IMR-90 (cell line): ENCODE measurements around the gene RPL10A. TPM values are rescaled to one million over a fixed set of nuclear protein-coding genes. Genes with fewer than 3 reads are reported as not detected.
A peak's percentile ranks its signal among the peaks of the same experiment; 100 is the strongest.

Experiments
- ATAC-seq: fragments of 200-7000 bp; cut with Tn5 transposase; 2 replicates; pipeline ENCODE4 v1.9.1; 2020; ENCODE audit warnings: low read depth, mild to moderate bottlenecking, moderate library complexity
- BruUV-seq: library from RNA; stranded (reverse); fragments of 400-500 nt; replicated peaks from 2 replicates; lab custom pipeline; 2021; lab: Mats Ljungman, UMichigan
- CTCF ChIA-PET: fragments of 300-600 bp; formaldehyde crosslinking; extraction: SDS; loops from one replicate; lab custom pipeline; 2021; ENCODE audit warnings: antibody characterized with exemption; lab: Yijun Ruan, JAX
- POLR2A ChIA-PET: fragments of 300-600 bp; sonication (Branson Sonifier 250); formaldehyde crosslinking; loops from one replicate; lab custom pipeline; 2022; ENCODE audit warnings: antibody characterized with exemption; ENCODE audit not compliant: unreplicated experiment; lab: Charles Lee
- DNase-seq: peaks from one replicate; pipeline ENCODE4 v3.0.0; 2013
- H2AFZ ChIP-seq: replicated peaks from 2 replicates; pipeline ENCODE3; 2013; ENCODE audit warnings: low read length, mild to moderate bottlenecking; ENCODE audit not compliant: poor library complexity
- H2AK5ac ChIP-seq: 2 replicates; pipeline ENCODE4 v1.6.1; 2013; ENCODE audit warnings: low read depth, low read length, inconsistent platforms
- H2AK9ac ChIP-seq: replicated peaks from 2 replicates; pipeline ENCODE3; 2013; ENCODE audit warnings: mild to moderate bottlenecking, low read depth, low read length, moderate library complexity; ENCODE audit not compliant: poor library complexity
- H2BK120ac ChIP-seq: 2 replicates; pipeline ENCODE4 v1.6.1; 2013; ENCODE audit warnings: low read depth, low read length, inconsistent platforms
- H2BK15ac ChIP-seq: 3 replicates; pipeline ENCODE4 v1.6.1; 2013; ENCODE audit warnings: low read depth, low read length, inconsistent platforms
- H2BK20ac ChIP-seq: 2 replicates; pipeline ENCODE4 v1.6.1; 2013; ENCODE audit warnings: low read depth, mild to moderate bottlenecking, inconsistent platforms, low read length, moderate library complexity
- H2BK5ac ChIP-seq: 2 replicates; pipeline ENCODE4 v1.6.1; 2013; ENCODE audit warnings: mild to moderate bottlenecking, low read depth, low read length, inconsistent platforms; ENCODE audit not compliant: poor library complexity, severe bottlenecking
- H3K14ac ChIP-seq: replicated peaks from 2 replicates; pipeline ENCODE4 v1.6.1; 2013; ENCODE audit warnings: low read depth, low read length, inconsistent platforms
- H3K18ac ChIP-seq: 2 replicates; pipeline ENCODE4 v1.6.1; 2013; ENCODE audit warnings: low read depth, low read length, control low read depth
- H3K23ac ChIP-seq: 2 replicates; pipeline ENCODE4 v1.6.1; 2013; ENCODE audit warnings: low read depth, low read length, inconsistent platforms
- H3K27ac ChIP-seq: 2 replicates; pipeline ENCODE4 v1.5.1; 2013; ENCODE audit warnings: mild to moderate bottlenecking, control low read depth, low read length; ENCODE audit not compliant: insufficient read depth
- H3K27me3 ChIP-seq: 2 replicates; pipeline ENCODE4 v1.6.1; 2013; ENCODE audit warnings: low read length; ENCODE audit not compliant: control insufficient read depth, insufficient read depth
- H3K36me3 ChIP-seq: 2 replicates; pipeline ENCODE4 v1.6.1; 2013; ENCODE audit warnings: low read length, mixed read lengths; ENCODE audit not compliant: control insufficient read depth, insufficient read depth
- H3K4ac ChIP-seq: 2 replicates; pipeline ENCODE4 v1.6.1; 2013; ENCODE audit warnings: low read depth, low read length, inconsistent platforms
- H3K4me1 ChIP-seq: 2 replicates; pipeline ENCODE4 v1.6.1; 2013; ENCODE audit warnings: low read length, mixed read lengths; ENCODE audit not compliant: control insufficient read depth, insufficient read depth
- H3K4me2 ChIP-seq: 2 replicates; pipeline ENCODE4 v1.6.1; 2013; ENCODE audit warnings: low read depth, mild to moderate bottlenecking, control low read depth, low read length, moderate library complexity
- H3K4me3 ChIP-seq: 2 replicates; pipeline ENCODE4 v1.5.1; 2013; ENCODE audit warnings: low read depth, mild to moderate bottlenecking, control low read depth, low read length, moderate library complexity; ENCODE audit not compliant: insufficient read depth
- H3K56ac ChIP-seq: 2 replicates; pipeline ENCODE4 v1.6.1; 2013; ENCODE audit warnings: low read length, inconsistent platforms; ENCODE audit not compliant: insufficient read depth; ENCODE audit errors: extremely low read depth
- H3K79me1 ChIP-seq, 2 experiments: 2 replicates each; pipeline ENCODE4 v1.6.1; 2013; ENCODE audit warnings: low read length in 2 of 2, inconsistent platforms in 1 of 2, low read depth in 1 of 2
- H3K9ac ChIP-seq: 2 replicates; pipeline ENCODE4 v1.6.1; 2013; ENCODE audit warnings: low read depth, low read length, control low read depth
- H3K9me1 ChIP-seq: 2 replicates; pipeline ENCODE4 v1.6.1; 2013; ENCODE audit warnings: low read length, inconsistent platforms; ENCODE audit not compliant: insufficient read depth
- H3K9me3 ChIP-seq: 2 replicates; pipeline ENCODE4 v1.6.1; 2013; ENCODE audit warnings: low read length; ENCODE audit not compliant: control insufficient read depth, insufficient read depth
- H4K20me1 ChIP-seq: 2 replicates; pipeline ENCODE4 v1.6.1; 2013; ENCODE audit warnings: low read length, inconsistent platforms; ENCODE audit not compliant: insufficient read depth
- H4K5ac ChIP-seq: 2 replicates; pipeline ENCODE4 v1.6.1; 2013; ENCODE audit warnings: mild to moderate bottlenecking, low read depth, low read length, control low read depth
- H4K8ac ChIP-seq, 2 experiments: 2 replicates each; pipeline ENCODE4 v1.6.1; 2013; ENCODE audit warnings: low read depth in 2 of 2, low read length in 2 of 2, control low read depth in 1 of 2, inconsistent platforms in 1 of 2
- H4K91ac ChIP-seq: 2 replicates; pipeline ENCODE4 v1.6.1; 2013; ENCODE audit warnings: low read depth, low read length, inconsistent platforms; ENCODE audit not compliant: insufficient read depth
- CEBPB ChIP-seq: IDR thresholded peaks from 2 replicates; pipeline ENCODE4 v1.6.1; 2012; ENCODE audit warnings: low read depth, low read length, improper control_type of control experiment
- CHD1 ChIP-seq: IDR thresholded peaks from 2 replicates; pipeline ENCODE4 v1.6.1; 2012; ENCODE audit warnings: low read depth, low read length, improper control_type of control experiment
- MAFK ChIP-seq: IDR thresholded peaks from 2 replicates; pipeline ENCODE4 v1.6.1; 2012; ENCODE audit warnings: low read depth, low read length, improper control_type of control experiment
- MAZ ChIP-seq: IDR thresholded peaks from 2 replicates; pipeline ENCODE4 v1.6.1; 2012; ENCODE audit warnings: low read depth, mild to moderate bottlenecking, low read length, improper control_type of control experiment, moderate library complexity, borderline replicate concordance
- NFE2L2 ChIP-seq: fragments of 150-350 bp; IDR thresholded peaks from 2 replicates; pipeline ENCODE4 v1.6.1; 2016; ENCODE audit warnings: low read depth, mild to moderate bottlenecking, low read length
- POLR2A ChIP-seq: IDR thresholded peaks from 2 replicates; pipeline ENCODE4 v1.6.1; 2012; ENCODE audit warnings: mild to moderate bottlenecking, low read depth, low read length
- RAD21 ChIP-seq: IDR thresholded peaks from 2 replicates; pipeline ENCODE4 v1.6.1; 2012; ENCODE audit warnings: low read length, improper control_type of control experiment
- RCOR1 ChIP-seq: IDR thresholded peaks from 2 replicates; pipeline ENCODE4 v1.6.1; 2012; ENCODE audit warnings: mild to moderate bottlenecking, low read length, improper control_type of control experiment; ENCODE audit not compliant: insufficient replicate concordance
- SMC3 ChIP-seq: fragments of 150-350 bp; IDR thresholded peaks from 2 replicates; pipeline ENCODE4 v1.6.1; 2016; ENCODE audit warnings: low read depth, mild to moderate bottlenecking, antibody characterized with exemption, low read length, moderate library complexity
- WGBS, 2 experiments: methylation state at CpG; one replicate each; pipeline versions ENCODE4 v1.1.5 to v1.1.7; 2013; ENCODE audit warnings: missing lambda C conversion rate in 2 of 2; ENCODE audit not compliant: insufficient read length in 1 of 2; ENCODE audit errors: extremely low coverage in 2 of 2; 5-methylcytosine and 5-hydroxymethylcytosine counted together
- dilution Hi-C: fragments of 300-500 bp; cut with HindIII; formaldehyde crosslinking; loops from one replicate; pipeline ENCODE4 v1.14.3; 2018; ENCODE audit warnings: low sequenced_read_pairs; ENCODE audit not compliant: unreplicated experiment
- in situ Hi-C: fragments of 300-500 bp; cut with MboI; formaldehyde crosslinking; loops from 3 replicates; pipeline ENCODE4 v1.14.3; 2019; ENCODE audit warnings: low sequenced_read_pairs, inconsistent platforms, mixed read lengths
- intact Hi-C: fragments of 100-400 bp; cut with micrococcal nuclease; formaldehyde crosslinking; loops from 2 replicates; pipeline ENCODE4 v1.10.0; 2022
- polyA plus RNA-seq, 3 experiments: library from polyadenylated mRNA; depleted of rRNA; stranded (reverse); fragments of >200 nt; gene quantifications; 2 replicates each; pipeline ENCODE4 v1.2.3, GENCODE V29; 2012; ENCODE audit warnings: low replicate concordance in 1 of 3
- total RNA-seq: library from RNA; depleted of rRNA; stranded (reverse); fragments of >200 nt; gene quantifications from 2 replicates; pipeline ENCODE4 v1.2.3, GENCODE V29; 2012

The RPL10A gene
- total and polyA plus RNA-seq, 2 of the 4 experiments (the other 2 are of a cell fraction): 2,310 to 3,153 TPM

- dilution Hi-C loops (no loop called here), in situ Hi-C loops (loop anchor here (5.0 kb wide), 1 partner anchor 111 kb away; the partner anchor contains the start of gene PPARD), intact Hi-C loops (loop anchor here (5.0 to 10.0 kb wide), 2 partner anchors 156 to 308 kb away; partner anchors contain the start of genes DEF6 and TCP11)
- Histone ChIP-seq H3K14ac (no peak overlapping the region), H2BK5ac (no peak overlapping the region), H3K27me3 (no peaks in the 10 kb centered on the region), H4K5ac (no peak overlapping the region), H2BK120ac (no peak overlapping the region), H3K27ac (no peak overlapping the region), H2AFZ (no peak overlapping the region), H3K4me3 (peak overlapping the region; percentile 87; the same call in 1 of the 2 replicates), H3K79me1 (peaks cover 9 to 41% of the 10 kb centered on the region in 2 experiments), H3K18ac (no peak overlapping the region), H2AK5ac (no peak overlapping the region), H3K23ac (peak overlapping the region; percentile 70; the same call in 1 of the 2 replicates), H4K20me1 (peaks cover 4% of the 10 kb centered on the region; the same call in 1 of the 2 replicates), H4K8ac (no peak overlapping the region), H4K91ac (no peak overlapping the region), H3K9ac (peak overlapping the region; percentile 75; the same call in 1 of the 2 replicates), H2BK15ac (no peak overlapping the region), H3K4ac (no peak overlapping the region), H3K9me3 (no peaks in the 10 kb centered on the region), H3K9me1 (peaks cover 4% of the 10 kb centered on the region), H3K4me1 (peaks cover 6% of the 10 kb centered on the region), H3K56ac (no peak overlapping the region), H3K4me2 (peak overlapping the region; percentile 97), H2BK20ac (no peak overlapping the region), H2AK9ac (no peak overlapping the region), H3K36me3 (peaks cover 15% of the 10 kb centered on the region)
- POLR2A ChIA-PET: no interaction called here
- TF ChIP-seq SMC3: no peak
- TF ChIP-seq MAFK: no peak
- no peak for TF ChIP-seq RCOR1
- no peak for TF ChIP-seq POLR2A
- no peak for TF ChIP-seq RAD21
- no peak for TF ChIP-seq CEBPB
- TF ChIP-seq MAZ: no peak
- TF ChIP-seq NFE2L2: no peak
- no peak for TF ChIP-seq CHD1
- no peak for ATAC-seq
- CTCF ChIA-PET: interaction anchor here (1.0 kb wide), 1 partner anchor 125 kb away, joined by 4 read pairs; no protein-coding TSS in a partner anchor
- no CpG with 5 or more reads among the region's 3 CpGs for WGBS, 2 experiments
- no TSS peak for BruUV-seq
- DNase-seq: no peak
These were observed 15.0 kb upstream of the RPL10A start for GRCh38 chr6:35453236-35453635.
